HepG2 (cell line): Measurements from ENCODE around the gene RAB33B. TPM values are rescaled to one million over a fixed set of nuclear protein-coding genes. Genes with fewer than 3 reads are reported as not detected.

Experiments used
- ARID3A ChIP-seq: IDR thresholded peaks from 2 replicates; pipeline ENCODE4 v1.6.1; 2012; ENCODE audit warnings: low read depth, low read length, improper control_type of control experiment
- ATF1 ChIP-seq: IDR thresholded peaks from 2 replicates; pipeline ENCODE4 v1.6.1; 2016; ENCODE audit warnings: mild to moderate bottlenecking, control low read depth
- GPBP1L1 ChIP-seq: sonication (generic); formaldehyde crosslinking; IDR thresholded peaks from 2 replicates; pipeline ENCODE4 v1.5.0; 2020; ENCODE audit warnings: mild to moderate bottlenecking, missing genetic modification reagents
- HIVEP1 ChIP-seq: sonication (generic); formaldehyde crosslinking; IDR thresholded peaks from 2 replicates; pipeline ENCODE4 v1.4.0; 2020; ENCODE audit warnings: mild to moderate bottlenecking, missing genetic modification reagents
- HMGXB4 ChIP-seq, 2 experiments: sonication (generic) in 1 of 2; formaldehyde crosslinking in 1 of 2; IDR thresholded peaks; 2 replicates each; pipeline versions ENCODE4 v1.4.0 to v1.6.1; 2018 to 2020; ENCODE audit warnings: missing genetic modification reagents in 2 of 2, borderline replicate concordance in 1 of 2, low read depth in 1 of 2, mild to moderate bottlenecking in 1 of 2, missing biosample characterization in 1 of 2
- KDM6A ChIP-seq: IDR thresholded peaks from 2 replicates; pipeline ENCODE4 v1.6.1; 2016; ENCODE audit warnings: low read depth
- NFKBIZ ChIP-seq: IDR thresholded peaks from 2 replicates; pipeline ENCODE4 v1.6.1; 2018; ENCODE audit warnings: missing genetic modification reagents, missing compliant biosample characterization
- PCBP2 ChIP-seq: fragments of 200-400 bp; formaldehyde crosslinking; optimal IDR thresholded peaks from 2 replicates; pipeline ENCODE3; 2018; ENCODE audit warnings: low read length, low read depth; ENCODE audit not compliant: poor library complexity, severe bottlenecking
- RARA ChIP-seq: IDR thresholded peaks from 2 replicates; pipeline ENCODE4 v1.6.1; 2016; ENCODE audit warnings: missing genetic modification reagents, missing compliant biosample characterization
- U2AF1 ChIP-seq: fragments of 200-400 bp; formaldehyde crosslinking; optimal IDR thresholded peaks from 2 replicates; pipeline ENCODE3; 2017; ENCODE audit warnings: mild to moderate bottlenecking, low read depth, low read length
- ZFP36 ChIP-seq: fragments of 150-350 bp; IDR thresholded peaks from 2 replicates; pipeline ENCODE4 v1.6.1; 2018; ENCODE audit warnings: borderline replicate concordance, low read length, low read depth; ENCODE audit not compliant: partially characterized antibody
- ZIK1 ChIP-seq: sonication (generic); formaldehyde crosslinking; IDR thresholded peaks from 2 replicates; pipeline ENCODE4 v1.5.0; 2020; ENCODE audit warnings: mild to moderate bottlenecking, low read depth, missing genetic modification reagents, borderline replicate concordance
- ZNF276 ChIP-seq: sonication (generic); formaldehyde crosslinking; IDR thresholded peaks from 2 replicates; pipeline ENCODE4 v1.4.0; 2020; ENCODE audit warnings: mild to moderate bottlenecking, low read depth, missing genetic modification reagents
- ZNF563 ChIP-seq: sonication (generic); formaldehyde crosslinking; IDR thresholded peaks from 2 replicates; pipeline ENCODE4 v1.8.0; 2022; ENCODE audit warnings: mild to moderate bottlenecking, moderate library complexity, missing genetic modification reagents
- polyA plus RNA-seq, 8 experiments: library from polyadenylated mRNA; depleted of rRNA in 3 of 8; stranded (reverse) in 7 of 8; unstranded in 1 of 8; fragments of >200 nt; fragmentation: Illumina TruSeq in 4 of 8; extraction: Trizol in 4 of 8; gene quantifications; 2 replicates each; pipeline versions ENCODE4 v1.2.1 to v1.2.3, GENCODE V29; 2011 to 2016; ENCODE audit warnings: low read depth in 4 of 8, missing spikeins in 1 of 8, mixed read lengths in 1 of 8; ENCODE audit not compliant: insufficient read depth in 1 of 8
- total RNA-seq, 5 experiments: library from RNA; depleted of rRNA; stranded (reverse); fragments of >200 nt; fragmentation: Illumina TruSeq; extraction: Trizol; gene quantifications; 2 replicates each; pipeline ENCODE4 v1.2.3, GENCODE V29; 2016; ENCODE audit warnings: low read depth in 1 of 5
- TF ChIP-seq, protein P1 (sequence below): sonication (generic); formaldehyde crosslinking; IDR thresholded peaks from 2 replicates; pipeline ENCODE4 v1.5.0; 2020; ENCODE audit warnings: missing genetic modification reagents
- TF ChIP-seq, protein P2 (sequence below): sonication (generic); formaldehyde crosslinking; IDR thresholded peaks from 2 replicates; pipeline ENCODE4 v1.4.0; 2020; ENCODE audit warnings: low read depth, mild to moderate bottlenecking, missing genetic modification reagents

RAB33B gene
- total and polyA plus RNA-seq, 2 of the 13 experiments (the other 11 are each of a cell fraction or from before 2014, with no cell fraction given), result 7.6 to 8.1 TPM

DNA sequence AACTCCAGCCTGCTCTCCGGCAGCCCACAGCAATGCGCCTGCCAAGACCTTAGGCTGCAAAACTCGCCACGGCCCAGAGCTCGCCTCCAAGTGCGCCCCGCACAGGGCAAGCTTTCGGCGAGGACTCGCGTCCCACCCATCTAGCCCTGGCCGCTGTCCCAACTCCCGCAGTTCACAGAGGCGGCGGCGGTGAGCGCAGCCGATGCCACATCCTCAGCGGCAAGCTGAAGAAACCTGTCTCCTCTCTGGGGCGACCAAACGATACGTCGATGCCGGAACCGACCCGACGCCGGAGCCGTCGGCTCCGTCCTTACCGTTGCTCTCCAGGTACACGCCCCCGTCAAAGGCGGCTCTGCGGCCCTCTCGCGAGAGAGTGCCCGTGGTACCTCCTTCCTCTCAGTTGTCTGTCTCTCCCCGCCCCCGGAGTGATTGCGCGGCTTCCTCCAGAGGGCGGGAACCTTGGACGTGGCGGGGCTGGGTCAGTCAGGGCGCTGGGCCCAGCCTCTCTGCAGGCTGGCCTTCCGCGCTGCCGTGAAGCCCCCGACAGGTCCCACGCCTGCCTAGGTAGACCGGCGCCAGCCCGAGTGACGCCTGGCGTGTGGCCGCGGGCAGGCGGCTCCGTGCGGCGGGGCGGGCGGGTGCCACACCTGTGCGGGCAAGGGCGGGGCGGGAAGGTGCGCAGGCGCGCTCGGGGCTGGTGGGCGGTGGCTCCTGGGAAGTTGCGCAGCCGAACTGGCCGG lies 380 bp upstream of the RAB33B start (continued):
- TF ChIP-seq ZNF563 (CRISPR knock-in tag) (peak; percentile 97), KDM6A (CRISPR knock-in tag) (0 out of 2 replicates have a peak, but pooled peaks have one; percentile 6), HMGXB4 (CRISPR knock-in tag; IDR thresholded peaks at IDR 0.05; ENCODE audit: borderline replicate concordance in 1 of 2, low read depth in 1 of 2) (peak; percentile 68 to 85; a peak in 3 of 4 replicates), U2AF1 (no peak), NFKBIZ (peak; percentile 41; the same call in 1 of the 2 replicates), ARID3A (no peak), ZFP36 (no peak), GPBP1L1 (no peak), ATF1 (CRISPR knock-in tag) (no peak), ZIK1 (CRISPR knock-in tag) (peak; percentile 71; the same call in 1 of the 2 replicates), HIVEP1 (CRISPR knock-in tag) (peak; percentile 80), ZNF276 (CRISPR knock-in tag) (peak; percentile 81; the same call in 1 of the 2 replicates), PCBP2 (no peak), RARA (CRISPR knock-in tag) (no peak; the same call in 1 of the 2 replicates)
- TF ChIP-seq, protein P1, sequence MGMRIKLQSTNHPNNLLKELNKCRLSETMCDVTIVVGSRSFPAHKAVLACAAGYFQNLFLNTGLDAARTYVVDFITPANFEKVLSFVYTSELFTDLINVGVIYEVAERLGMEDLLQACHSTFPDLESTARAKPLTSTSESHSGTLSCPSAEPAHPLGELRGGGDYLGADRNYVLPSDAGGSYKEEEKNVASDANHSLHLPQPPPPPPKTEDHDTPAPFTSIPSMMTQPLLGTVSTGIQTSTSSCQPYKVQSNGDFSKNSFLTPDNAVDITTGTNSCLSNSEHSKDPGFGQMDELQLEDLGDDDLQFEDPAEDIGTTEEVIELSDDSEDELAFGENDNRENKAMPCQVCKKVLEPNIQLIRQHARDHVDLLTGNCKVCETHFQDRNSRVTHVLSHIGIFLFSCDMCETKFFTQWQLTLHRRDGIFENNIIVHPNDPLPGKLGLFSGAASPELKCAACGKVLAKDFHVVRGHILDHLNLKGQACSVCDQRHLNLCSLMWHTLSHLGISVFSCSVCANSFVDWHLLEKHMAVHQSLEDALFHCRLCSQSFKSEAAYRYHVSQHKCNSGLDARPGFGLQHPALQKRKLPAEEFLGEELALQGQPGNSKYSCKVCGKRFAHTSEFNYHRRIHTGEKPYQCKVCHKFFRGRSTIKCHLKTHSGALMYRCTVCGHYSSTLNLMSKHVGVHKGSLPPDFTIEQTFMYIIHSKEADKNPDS (CRISPR knock-in tag), result peak; percentile 36; the same call in 1 of the 2 replicates
- TF ChIP-seq, protein P2, sequence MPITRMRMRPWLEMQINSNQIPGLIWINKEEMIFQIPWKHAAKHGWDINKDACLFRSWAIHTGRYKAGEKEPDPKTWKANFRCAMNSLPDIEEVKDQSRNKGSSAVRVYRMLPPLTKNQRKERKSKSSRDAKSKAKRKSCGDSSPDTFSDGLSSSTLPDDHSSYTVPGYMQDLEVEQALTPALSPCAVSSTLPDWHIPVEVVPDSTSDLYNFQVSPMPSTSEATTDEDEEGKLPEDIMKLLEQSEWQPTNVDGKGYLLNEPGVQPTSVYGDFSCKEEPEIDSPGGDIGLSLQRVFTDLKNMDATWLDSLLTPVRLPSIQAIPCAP (CRISPR knock-in tag), result no peak
